GM12874 (cell line): Measurements from ENCODE around the gene HIP1.

Source experiments
- TF ChIP-seq, protein P1 (sequence below): IDR thresholded peaks from 2 replicates; pipeline ENCODE4 v1.5.1; 2011; ENCODE audit warnings: low read depth, mild to moderate bottlenecking, control low read depth, low read length, moderate library complexity; ENCODE audit not compliant: insufficient read depth

HIP1 gene

GRCh38 chr7:75667938-75668337 lies 70.8 kb downstream of the HIP1 start:
- TF ChIP-seq, protein P1, sequence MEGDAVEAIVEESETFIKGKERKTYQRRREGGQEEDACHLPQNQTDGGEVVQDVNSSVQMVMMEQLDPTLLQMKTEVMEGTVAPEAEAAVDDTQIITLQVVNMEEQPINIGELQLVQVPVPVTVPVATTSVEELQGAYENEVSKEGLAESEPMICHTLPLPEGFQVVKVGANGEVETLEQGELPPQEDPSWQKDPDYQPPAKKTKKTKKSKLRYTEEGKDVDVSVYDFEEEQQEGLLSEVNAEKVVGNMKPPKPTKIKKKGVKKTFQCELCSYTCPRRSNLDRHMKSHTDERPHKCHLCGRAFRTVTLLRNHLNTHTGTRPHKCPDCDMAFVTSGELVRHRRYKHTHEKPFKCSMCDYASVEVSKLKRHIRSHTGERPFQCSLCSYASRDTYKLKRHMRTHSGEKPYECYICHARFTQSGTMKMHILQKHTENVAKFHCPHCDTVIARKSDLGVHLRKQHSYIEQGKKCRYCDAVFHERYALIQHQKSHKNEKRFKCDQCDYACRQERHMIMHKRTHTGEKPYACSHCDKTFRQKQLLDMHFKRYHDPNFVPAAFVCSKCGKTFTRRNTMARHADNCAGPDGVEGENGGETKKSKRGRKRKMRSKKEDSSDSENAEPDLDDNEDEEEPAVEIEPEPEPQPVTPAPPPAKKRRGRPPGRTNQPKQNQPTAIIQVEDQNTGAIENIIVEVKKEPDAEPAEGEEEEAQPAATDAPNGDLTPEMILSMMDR: no peak

- TF ChIP-seq, protein P1: no peak
These were observed 75.3 kb downstream of the HIP1 start for GRCh38 chr7:75663302-75663907.

DNA sequence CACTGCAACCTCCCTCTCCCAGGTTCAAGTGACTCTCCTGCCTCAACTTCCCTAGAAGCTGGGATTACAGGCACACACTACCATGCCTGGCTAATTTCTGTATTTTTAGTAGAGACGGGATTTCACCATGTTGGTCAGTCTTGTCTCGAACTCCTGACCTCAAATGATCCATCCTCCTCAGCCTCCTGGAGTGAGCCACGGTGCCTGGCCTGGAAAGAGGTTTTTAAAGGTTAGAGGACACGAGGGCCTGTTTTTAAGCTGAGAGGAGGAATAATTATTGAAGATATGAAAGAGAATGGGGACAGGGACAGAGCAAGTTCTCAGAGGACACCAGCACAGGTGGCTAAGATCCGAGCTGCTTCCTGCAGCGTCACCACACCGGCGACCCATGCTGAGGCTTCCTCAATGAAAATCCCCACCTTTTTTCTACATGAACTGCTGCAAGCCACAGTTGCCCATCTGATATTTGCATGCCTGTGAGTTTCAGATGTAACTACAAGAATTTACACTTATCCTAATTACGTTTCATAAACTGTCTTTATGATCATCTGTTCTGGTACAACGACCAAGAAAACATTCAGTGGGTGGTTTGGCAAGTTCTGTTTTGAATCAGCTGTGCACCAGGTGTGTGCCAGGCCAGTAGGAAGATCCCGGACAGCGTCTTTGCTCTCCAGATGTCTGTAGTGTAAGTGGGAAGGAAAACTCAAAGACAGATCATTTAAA lies 76.0 kb downstream of the HIP1 start:
- TF ChIP-seq, protein P1: no peak

- TF ChIP-seq, protein P1: no peak
These were observed 78.0 kb downstream of the HIP1 start for GRCh38 chr7:75660566-75661215.

GRCh38 chr7:75658802-75659201 lies 79.9 kb downstream of the HIP1 start:
- TF ChIP-seq, protein P1: no peak

- TF ChIP-seq, protein P1: no peak
These were observed 80.4 kb downstream of the HIP1 start for GRCh38 chr7:75658369-75658768.

- TF ChIP-seq, protein P1: no peak
These were observed 80.9 kb downstream of the HIP1 start for GRCh38 chr7:75657866-75658265.
